HG02642 (cell line): ENCODE measurements around the gene IFI27L2.
"Not testable (repeated sequence)": the region's sequence is repeated elsewhere in the genome, so short reads cannot be mapped to it uniquely, and the experiment has no call there.

Experiments
- ATAC-seq: cut with Tn5 transposase; IDR thresholded peaks from one replicate; pipeline ENCODE4 v1.9.1; 2021; ENCODE audit warnings: mild to moderate bottlenecking; ENCODE audit not compliant: unreplicated experiment, poor library complexity

IFI27L2 gene

GRCh38 chr14:94129111-94129757 lies at the start of gene IFI27L2:
TSS of gene IFI27L2 (minus strand) at chr14:94129604. CDS start at chr14:94129564, 40 bp downstream.
- ATAC-seq = peak; percentile 85

- no peak for ATAC-seq
Measured at GRCh38 chr14:94177806-94178205, 48.4 kb upstream of the IFI27L2 start.

GRCh38 chr14:94176808-94177207 lies 47.4 kb upstream of the IFI27L2 start:
- ATAC-seq = no peak

GRCh38 chr14:94175747-94176146 lies 46.3 kb upstream of the IFI27L2 start:
- no peak for ATAC-seq

GRCh38 chr14:94175011-94175745 lies 45.8 kb upstream of the IFI27L2 start:
- no peak for ATAC-seq

GRCh38 chr14:94174604-94175010 lies 45.2 kb upstream of the IFI27L2 start:
- ATAC-seq = no peak

GRCh38 chr14:94173885-94174603 lies 44.6 kb upstream of the IFI27L2 start, which contains the start of gene PPP4R4:
TSS of gene PPP4R4 (plus strand) at chr14:94174322. CDS start at chr14:94174466, 144 bp downstream.
- ATAC-seq = peak; percentile 87

GRCh38 chr14:94173471-94173884 lies 44.1 kb upstream of the IFI27L2 start:
- ATAC-seq = no peak

GRCh38 chr14:94172545-94172944 lies 43.1 kb upstream of the IFI27L2 start:
- ATAC-seq = no peak

- no peak for ATAC-seq
Measured at GRCh38 chr14:94171208-94171607, 41.8 kb upstream of the IFI27L2 start.

GRCh38 chr14:94170136-94170535 lies 40.7 kb upstream of the IFI27L2 start:
- no peak for ATAC-seq

- ATAC-seq = no peak
Measured at GRCh38 chr14:94165744-94166143, 36.3 kb upstream of the IFI27L2 start.

GRCh38 chr14:94164685-94165431 lies 35.5 kb upstream of the IFI27L2 start:
- ATAC-seq = no peak

- ATAC-seq = no peak
Measured at GRCh38 chr14:94163796-94164195, 34.4 kb upstream of the IFI27L2 start.

- no peak for ATAC-seq
Measured at GRCh38 chr14:94162466-94162865, 33.1 kb upstream of the IFI27L2 start.

- no peak for ATAC-seq
Measured at GRCh38 chr14:94161981-94162380, 32.6 kb upstream of the IFI27L2 start.

GRCh38 chr14:94161058-94161457 lies 31.7 kb upstream of the IFI27L2 start:
- no peak for ATAC-seq

GRCh38 chr14:94158239-94158883 lies 29.0 kb upstream of the IFI27L2 start:
- no peak for ATAC-seq

GRCh38 chr14:94157197-94157596 lies 27.8 kb upstream of the IFI27L2 start:
- ATAC-seq = no peak

GRCh38 chr14:94156143-94156542 lies 26.7 kb upstream of the IFI27L2 start:
- ATAC-seq = not testable (repeated sequence)
